Thoracic aorta (tissue), 2 donors: Measurements from ENCODE around the gene MYO1D. TPM values are rescaled to one million over a fixed set of nuclear protein-coding genes. Genes with fewer than 3 reads are reported as not detected.

Experiments used
- ATAC-seq: fragments of 150-250 bp; one replicate; pipeline ENCODE4 v1.8.0; 2017; ENCODE audit warnings: low read depth; ENCODE audit not compliant: insufficient number of reproducible peaks, low FRiP score
- DNase-seq: peaks from one replicate; pipeline ENCODE4 v3.0.0-alpha.2; 2020; ENCODE audit warnings: low spot score
- H3K27ac ChIP-seq, 2 donors: fragments of 200-600 bp; sonication (generic); 1 replicate in 1 of 2; 2 replicates in 1 of 2; pipeline ENCODE4 v1.5.1; 2016; ENCODE audit warnings: mild to moderate bottlenecking in 2 of 2, moderate library complexity in 2 of 2
- H3K27me3 ChIP-seq: fragments of 200-600 bp; sonication (generic); replicated peaks from 2 replicates; pipeline ENCODE4 v1.6.0; 2016; ENCODE audit warnings: mild to moderate bottlenecking; ENCODE audit not compliant: insufficient read depth
- H3K36me3 ChIP-seq: fragments of 200-600 bp; sonication (generic); one replicate; pipeline ENCODE4 v1.5.1; 2016
- H3K4me1 ChIP-seq, 2 donors: fragments of 200-600 bp; sonication (generic); 1 replicate in 1 of 2; 2 replicates in 1 of 2; pipeline versions ENCODE4 v1.5.1 to v1.6.0; 2016; ENCODE audit warnings: low read depth in 2 of 2, mild to moderate bottlenecking in 1 of 2; ENCODE audit not compliant: control insufficient read depth in 1 of 2
- H3K4me3 ChIP-seq: fragments of 200-600 bp; sonication (generic); 2 replicates; pipeline ENCODE4 v1.5.1; 2016; ENCODE audit warnings: mild to moderate bottlenecking
- H3K9me3 ChIP-seq: fragments of 200-600 bp; sonication (generic); 2 replicates; pipeline ENCODE4 v1.5.1; 2016
- CTCF ChIP-seq: fragments of 200-600 bp; sonication (generic); IDR thresholded peaks from one replicate; pipeline ENCODE4 v1.5.1; 2019; ENCODE audit warnings: antibody characterized with exemption
- total RNA-seq, 2 donors: library from RNA; depleted of rRNA; stranded (reverse); fragments of >200 nt; gene quantifications; one replicate each; pipeline versions ENCODE4 v1.1.0 to v1.2.3, GENCODE V29; 2016

MYO1D gene
- total RNA-seq, 2 donors from 2014 or later = 257 to 370 TPM

- no peaks in the 10 kb centered on the region for H3K4me1 ChIP-seq
- H3K36me3 ChIP-seq = no peaks in the 10 kb centered on the region
- no peak overlapping the region for H3K4me3 ChIP-seq
- TF ChIP-seq CTCF = no peak
- H3K27ac ChIP-seq = no peak overlapping the region
- H3K27me3 ChIP-seq = no peaks in the 10 kb centered on the region
- H3K9me3 ChIP-seq = no peaks in the 10 kb centered on the region
- ATAC-seq (no peak), DNase-seq (no peak)
Measured at GRCh38 chr17:32549559-32549958, 327.4 kb downstream of the MYO1D start.

- no peaks in the 10 kb centered on the region for H3K27me3 ChIP-seq
- H3K4me3 ChIP-seq = no peak overlapping the region
- TF ChIP-seq CTCF = no peak
- ATAC-seq = no peak
- peaks cover 4% of the 10 kb centered on the region for H3K36me3 ChIP-seq
- H3K9me3 ChIP-seq = no peaks in the 10 kb centered on the region
- no peaks in the 10 kb centered on the region for H3K4me1 ChIP-seq
- no peak for DNase-seq
- peak overlapping the region in 1 of 2 donors; percentile 7 for H3K27ac ChIP-seq
Measured at GRCh38 chr17:32546031-32546444, 330.9 kb downstream of the MYO1D start.

GRCh38 chr17:32542186-32542585, 334.7 kb downstream of the MYO1D start:
- H3K4me1 ChIP-seq = peaks cover 0 to 3% of the 10 kb centered on the region in 2 donors
- peaks cover 7% of the 10 kb centered on the region for H3K36me3 ChIP-seq
- H3K27ac ChIP-seq = no peak overlapping the region
- no peaks in the 10 kb centered on the region for H3K9me3 ChIP-seq
- DNase-seq (no peak), ATAC-seq (no peak)
- no peaks in the 10 kb centered on the region for H3K27me3 ChIP-seq
- H3K4me3 ChIP-seq = no peak overlapping the region
- no peak for TF ChIP-seq CTCF

- H3K9me3 ChIP-seq = no peaks in the 10 kb centered on the region
- DNase-seq = no peak
Measured at GRCh38 chr17:32541640-32542039, 335.3 kb downstream of the MYO1D start.

More at GRCh38 chr17:32541640-32542039, 335.3 kb downstream of the MYO1D start:
- H3K27me3 ChIP-seq = no peaks in the 10 kb centered on the region
- H3K4me3 ChIP-seq = no peak overlapping the region
- ATAC-seq = no peak
- H3K27ac ChIP-seq = no peak overlapping the region
- peaks cover 0 to 8% of the 10 kb centered on the region in 2 donors for H3K4me1 ChIP-seq
- no peak for TF ChIP-seq CTCF
- peaks cover 7% of the 10 kb centered on the region for H3K36me3 ChIP-seq
